ENCODE measurements around the gene SGMS2.
"Not testable (repeated sequence)": the region's sequence is repeated elsewhere in the genome, so short reads cannot be mapped to it uniquely, and the experiment has no call there.

The SGMS2 gene

DNA sequence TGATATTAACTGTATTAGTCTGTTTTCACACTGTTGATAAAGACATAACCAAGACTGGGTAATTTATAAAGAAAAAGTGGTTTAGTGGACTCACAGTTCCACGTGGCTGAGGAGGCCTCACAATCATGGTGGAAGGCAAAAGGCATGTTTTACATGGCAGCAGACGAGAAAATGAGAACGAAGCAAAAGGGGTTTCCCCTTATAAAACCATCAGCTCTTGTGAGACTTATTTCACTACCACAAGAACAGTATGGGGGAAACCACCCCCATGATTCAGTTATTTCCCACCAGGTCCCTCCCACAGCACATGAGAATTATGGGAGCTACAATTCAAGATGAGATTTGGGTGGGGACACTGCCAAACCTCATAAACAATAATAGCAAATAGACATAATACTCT lies 80.3 kb downstream of the SGMS2 start:
- not testable (repeated sequence) for ATAC-seq, H3K4me1 Mint-ChIP-seq, H3K9me3 Mint-ChIP-seq, H3K27ac Mint-ChIP-seq, H3K4me3 Mint-ChIP-seq, H3K36me3 Mint-ChIP-seq
- peaks cover 32% of the 10 kb centered on the region for H3K27me3 Mint-ChIP-seq

DNA sequence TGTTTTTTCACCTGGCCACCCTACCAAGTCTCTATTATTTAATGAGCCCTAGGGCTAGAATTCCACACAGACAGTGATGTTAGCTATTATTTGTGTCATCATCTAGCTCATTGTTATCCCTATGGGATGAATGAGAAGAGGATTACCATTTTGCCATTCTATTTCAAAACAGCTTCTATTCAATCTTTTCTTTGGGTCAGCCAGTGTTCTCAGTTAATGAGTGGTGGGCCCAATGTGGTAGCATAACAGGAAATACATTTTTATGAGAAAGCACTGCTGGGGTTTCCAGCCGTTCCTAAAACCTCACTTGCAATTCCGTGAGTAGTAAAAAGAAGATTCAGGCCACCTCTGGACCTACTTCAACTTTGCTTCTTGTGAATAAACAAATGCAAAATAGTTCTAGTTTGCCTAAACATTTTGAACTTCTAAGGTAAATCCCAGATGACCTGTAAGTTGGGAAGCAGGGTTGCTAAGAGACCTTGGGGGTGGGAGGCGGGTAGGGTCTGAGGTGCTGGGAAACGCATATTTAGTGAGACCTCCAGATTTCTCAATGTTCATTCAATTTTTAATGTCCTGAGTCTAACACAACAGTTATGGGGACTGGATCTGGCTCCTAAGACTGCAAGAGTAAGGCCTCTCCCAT lies 81.8 kb downstream of the SGMS2 start:
- Mint-ChIP-seq H3K27ac (no peak overlapping the region), H3K36me3 (peaks cover 6% of the 10 kb centered on the region), H3K4me1 (no peaks in the 10 kb centered on the region), H3K4me3 (no peak overlapping the region), H3K27me3 (peaks cover 23% of the 10 kb centered on the region), H3K9me3 (peaks cover 5% of the 10 kb centered on the region)
- no peak for ATAC-seq

DNA sequence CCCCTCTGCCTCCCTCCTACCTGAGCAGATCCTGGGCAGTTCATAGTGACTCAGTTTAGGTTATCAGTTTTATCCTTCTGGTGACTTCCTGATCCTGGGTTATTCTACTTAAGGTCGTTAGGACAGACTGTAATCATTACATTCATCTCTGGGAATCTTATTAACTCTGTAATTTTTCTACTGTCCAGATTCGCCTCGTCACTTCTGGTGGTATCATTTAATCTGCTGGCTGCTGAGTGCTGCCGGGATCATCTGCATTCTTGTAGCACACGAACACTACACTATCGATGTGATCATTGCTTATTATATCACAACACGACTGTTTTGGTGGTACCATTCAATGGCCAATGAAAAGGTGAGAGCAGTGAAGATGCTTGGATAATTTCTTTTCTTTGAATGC lies 83.6 kb downstream of the SGMS2 start:
- Mint-ChIP-seq H3K27ac (no peak overlapping the region), H3K4me3 (no peak overlapping the region), H3K4me1 (no peaks in the 10 kb centered on the region), H3K9me3 (peaks cover 5% of the 10 kb centered on the region), H3K36me3 (peaks cover 6% of the 10 kb centered on the region), H3K27me3 (peaks cover 5% of the 10 kb centered on the region)
- no peak for ATAC-seq

DNA sequence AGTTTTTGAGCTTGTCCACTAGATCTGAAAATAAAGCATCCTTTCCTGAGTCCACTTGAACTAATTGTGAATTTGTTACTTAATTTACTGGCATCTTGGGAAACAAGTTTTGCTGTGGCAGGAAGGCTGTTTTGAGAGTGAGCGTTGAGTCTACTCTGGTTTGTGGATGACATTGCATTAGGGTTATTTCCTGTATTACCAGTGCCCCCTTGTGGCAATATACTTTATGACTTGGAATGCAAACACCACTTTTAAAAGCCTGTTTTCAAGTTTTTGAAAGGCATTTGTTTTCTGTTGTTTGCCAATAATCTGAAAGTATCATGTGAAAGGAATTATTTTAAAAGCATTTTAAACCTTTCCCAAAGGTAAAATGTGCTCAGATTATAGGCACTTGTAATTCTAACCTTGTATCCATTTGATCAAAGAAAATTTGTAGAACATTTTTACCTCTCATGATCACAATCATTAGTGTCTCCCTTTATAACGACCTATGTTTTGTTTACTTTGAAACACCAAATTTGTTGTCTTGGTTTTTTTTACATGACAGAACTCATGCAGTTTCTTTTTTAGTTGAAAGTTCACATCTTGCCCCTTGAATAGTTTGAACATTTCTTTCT lies 88.7 kb downstream of the SGMS2 start:
- Mint-ChIP-seq H3K27ac (no peak overlapping the region), H3K9me3 (no peaks in the 10 kb centered on the region), H3K4me1 (no peaks in the 10 kb centered on the region), H3K4me3 (no peak overlapping the region), H3K27me3 (no peaks in the 10 kb centered on the region), H3K36me3 (peaks cover under 1% of the 10 kb centered on the region)
- peak; percentile 68 for ATAC-seq

DNA sequence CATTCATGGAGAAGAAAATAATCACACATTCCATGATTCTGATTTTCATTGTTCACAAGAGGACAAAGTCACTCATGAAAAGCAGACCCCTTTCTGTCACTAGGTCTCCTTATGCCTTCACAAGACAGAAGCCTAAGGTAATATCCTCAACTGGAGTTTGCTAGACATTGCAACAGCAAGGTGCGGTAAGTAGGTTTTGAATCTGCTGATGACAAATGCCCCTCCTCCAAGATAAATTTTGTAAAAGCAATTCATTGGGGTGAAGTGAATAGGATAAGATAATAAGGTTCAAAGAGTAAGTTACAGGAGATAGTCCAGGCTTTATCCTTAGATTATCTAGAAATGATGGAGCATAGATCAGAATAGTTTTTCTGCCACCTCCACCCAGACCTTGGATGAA lies 90.5 kb downstream of the SGMS2 start:
- H3K4me3 Mint-ChIP-seq: no peak overlapping the region
- no peak for ATAC-seq
- no peaks in the 10 kb centered on the region for H3K9me3 Mint-ChIP-seq
- no peaks in the 10 kb centered on the region for H3K27me3 Mint-ChIP-seq
- H3K36me3 Mint-ChIP-seq: peaks cover 6% of the 10 kb centered on the region
- no peaks in the 10 kb centered on the region for H3K4me1 Mint-ChIP-seq
- H3K27ac Mint-ChIP-seq: no peak overlapping the region

DNA sequence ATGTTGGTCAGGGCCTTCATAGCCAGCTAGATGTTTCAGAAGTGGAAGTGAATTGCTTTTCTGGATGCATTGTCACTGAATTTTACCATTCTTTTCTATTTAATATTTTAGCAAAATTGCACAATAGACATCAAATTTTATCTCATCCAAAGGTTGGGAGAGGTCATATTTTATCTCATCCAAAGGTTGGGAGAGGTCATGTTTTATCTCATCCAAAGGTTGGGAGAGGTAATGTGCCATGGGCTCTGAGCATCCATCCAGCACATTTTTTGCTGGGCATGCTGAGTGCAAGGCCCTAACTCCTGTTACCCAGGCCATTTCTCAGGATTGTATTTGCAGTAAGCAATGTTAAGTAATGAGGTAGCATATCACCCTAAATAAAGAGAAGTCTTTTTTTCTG lies 91.9 kb downstream of the SGMS2 start:
- peaks cover 6% of the 10 kb centered on the region for H3K36me3 Mint-ChIP-seq
- H3K4me1 Mint-ChIP-seq: no peaks in the 10 kb centered on the region
- no peak for ATAC-seq
- H3K4me3 Mint-ChIP-seq: no peak overlapping the region
- no peaks in the 10 kb centered on the region for H3K27me3 Mint-ChIP-seq
- no peak overlapping the region for H3K27ac Mint-ChIP-seq
- H3K9me3 Mint-ChIP-seq: no peaks in the 10 kb centered on the region

DNA sequence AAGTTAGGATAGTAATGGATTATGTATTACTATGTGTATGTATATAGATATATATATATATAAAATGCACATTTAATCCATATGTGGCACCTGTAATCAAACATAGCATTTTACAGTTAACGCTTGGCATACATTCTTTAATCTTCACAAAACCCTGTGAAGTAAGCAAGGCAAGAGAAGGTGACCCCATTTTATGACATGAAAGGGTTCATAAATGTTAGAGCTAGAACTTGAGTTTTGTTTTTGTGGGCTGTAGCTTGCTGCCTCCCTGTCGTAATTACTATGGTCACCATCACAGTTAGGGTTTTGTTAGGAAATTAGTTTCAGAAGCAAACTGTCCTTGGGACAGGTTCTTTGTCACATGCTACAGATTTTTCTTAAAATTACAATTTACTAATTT lies 92.8 kb downstream of the SGMS2 start:
- Mint-ChIP-seq H3K4me1 (no peaks in the 10 kb centered on the region), H3K9me3 (no peaks in the 10 kb centered on the region), H3K27ac (no peak overlapping the region), H3K27me3 (no peaks in the 10 kb centered on the region), H3K36me3 (peaks cover 6% of the 10 kb centered on the region), H3K4me3 (no peak overlapping the region)
- no peak for ATAC-seq

DNA sequence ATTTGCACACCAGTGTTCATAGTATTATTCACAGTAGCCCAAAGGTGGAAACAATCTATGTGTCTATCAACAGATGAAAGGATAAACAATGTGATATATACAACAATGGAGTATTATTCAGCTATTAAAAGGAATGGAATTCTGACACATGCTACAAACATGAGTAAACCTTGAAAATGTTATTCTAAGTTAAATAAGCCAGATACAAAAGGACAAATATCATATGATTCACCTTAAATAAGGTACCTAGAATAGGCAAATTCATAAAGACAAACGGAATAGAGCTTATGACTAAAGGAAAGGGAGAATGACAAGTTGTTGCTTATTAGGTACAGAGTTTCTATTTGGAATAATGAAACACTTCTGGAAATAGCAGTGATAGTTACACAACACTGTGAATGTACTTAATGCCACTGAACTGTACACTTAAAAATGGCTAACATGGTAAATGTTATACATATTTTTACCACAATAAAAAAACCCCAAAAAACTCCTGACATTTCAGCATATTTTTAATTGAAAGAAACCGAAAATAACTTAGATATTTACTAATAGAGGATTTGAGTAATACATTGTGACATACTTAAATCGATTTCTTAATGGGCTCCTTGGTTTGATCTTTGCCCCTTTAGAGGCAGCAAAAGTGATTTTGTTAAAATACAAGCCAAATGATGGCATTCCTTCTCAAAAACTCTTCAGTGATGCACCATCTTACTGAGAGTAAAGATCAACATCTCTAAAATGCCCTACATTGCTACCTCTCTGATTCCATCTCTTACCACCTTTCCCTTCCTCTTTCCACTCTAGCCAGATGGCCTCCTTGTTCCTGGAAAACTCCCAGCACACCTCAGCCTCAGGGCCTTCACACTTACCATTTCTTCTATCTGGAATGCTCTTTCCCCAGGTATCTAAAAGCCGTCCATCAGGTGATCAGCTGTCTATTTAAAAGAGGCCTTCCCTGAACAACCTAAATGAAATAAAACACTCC lies 98.0 kb downstream of the SGMS2 start:
- H3K27me3 Mint-ChIP-seq: no peaks in the 10 kb centered on the region
- ATAC-seq: no peak
- H3K4me1 Mint-ChIP-seq: no peaks in the 10 kb centered on the region
- no peak overlapping the region for H3K27ac Mint-ChIP-seq
- H3K9me3 Mint-ChIP-seq: no peaks in the 10 kb centered on the region
- no peak overlapping the region for H3K4me3 Mint-ChIP-seq
- peaks cover 6% of the 10 kb centered on the region for H3K36me3 Mint-ChIP-seq

DNA sequence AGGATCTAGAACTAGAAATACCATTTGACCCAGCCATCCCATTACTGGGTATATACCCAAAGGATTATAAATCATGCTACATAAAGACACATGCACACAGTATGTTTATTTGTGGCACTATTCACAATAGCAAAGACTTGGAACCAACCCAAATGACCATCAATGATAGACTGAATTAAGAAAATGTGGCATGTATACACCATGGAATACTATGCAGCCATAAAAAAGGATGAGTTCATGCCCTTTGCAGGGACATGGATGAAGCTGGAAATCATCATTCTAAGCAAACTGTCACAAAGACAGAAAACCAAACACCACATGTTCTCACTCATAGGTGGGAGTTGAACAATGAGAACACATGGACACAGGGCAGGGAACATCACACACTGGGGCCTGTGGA lies 101.0 kb downstream of the SGMS2 start:
- H3K4me3 Mint-ChIP-seq, H3K27ac Mint-ChIP-seq, H3K4me1 Mint-ChIP-seq, ATAC-seq, H3K36me3 Mint-ChIP-seq, H3K9me3 Mint-ChIP-seq, H3K27me3 Mint-ChIP-seq: not testable (repeated sequence)

DNA sequence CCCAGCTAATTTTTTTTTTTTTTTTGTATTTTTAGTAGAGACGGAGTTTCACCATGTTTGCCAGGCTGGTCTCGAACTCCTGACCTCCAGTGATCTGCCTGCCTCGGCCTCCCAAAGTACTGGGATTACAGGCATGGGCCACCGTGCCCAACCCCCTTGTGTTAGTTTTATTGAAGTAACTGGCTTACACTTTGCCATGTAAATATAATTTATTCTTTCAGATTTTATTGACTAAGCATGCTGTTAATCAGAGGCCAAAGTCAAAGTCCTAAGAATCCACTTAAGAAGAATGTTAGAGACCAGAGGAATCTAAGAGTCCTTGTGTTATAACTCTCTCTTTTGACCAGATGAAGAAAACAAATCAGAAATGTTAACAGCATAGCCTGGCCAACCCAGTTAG lies 102.1 kb downstream of the SGMS2 start:
- H3K36me3 Mint-ChIP-seq, H3K27me3 Mint-ChIP-seq, ATAC-seq, H3K4me3 Mint-ChIP-seq, H3K9me3 Mint-ChIP-seq, H3K27ac Mint-ChIP-seq: not testable (repeated sequence)
- H3K4me1 Mint-ChIP-seq: peaks cover 10% of the 10 kb centered on the region

DNA sequence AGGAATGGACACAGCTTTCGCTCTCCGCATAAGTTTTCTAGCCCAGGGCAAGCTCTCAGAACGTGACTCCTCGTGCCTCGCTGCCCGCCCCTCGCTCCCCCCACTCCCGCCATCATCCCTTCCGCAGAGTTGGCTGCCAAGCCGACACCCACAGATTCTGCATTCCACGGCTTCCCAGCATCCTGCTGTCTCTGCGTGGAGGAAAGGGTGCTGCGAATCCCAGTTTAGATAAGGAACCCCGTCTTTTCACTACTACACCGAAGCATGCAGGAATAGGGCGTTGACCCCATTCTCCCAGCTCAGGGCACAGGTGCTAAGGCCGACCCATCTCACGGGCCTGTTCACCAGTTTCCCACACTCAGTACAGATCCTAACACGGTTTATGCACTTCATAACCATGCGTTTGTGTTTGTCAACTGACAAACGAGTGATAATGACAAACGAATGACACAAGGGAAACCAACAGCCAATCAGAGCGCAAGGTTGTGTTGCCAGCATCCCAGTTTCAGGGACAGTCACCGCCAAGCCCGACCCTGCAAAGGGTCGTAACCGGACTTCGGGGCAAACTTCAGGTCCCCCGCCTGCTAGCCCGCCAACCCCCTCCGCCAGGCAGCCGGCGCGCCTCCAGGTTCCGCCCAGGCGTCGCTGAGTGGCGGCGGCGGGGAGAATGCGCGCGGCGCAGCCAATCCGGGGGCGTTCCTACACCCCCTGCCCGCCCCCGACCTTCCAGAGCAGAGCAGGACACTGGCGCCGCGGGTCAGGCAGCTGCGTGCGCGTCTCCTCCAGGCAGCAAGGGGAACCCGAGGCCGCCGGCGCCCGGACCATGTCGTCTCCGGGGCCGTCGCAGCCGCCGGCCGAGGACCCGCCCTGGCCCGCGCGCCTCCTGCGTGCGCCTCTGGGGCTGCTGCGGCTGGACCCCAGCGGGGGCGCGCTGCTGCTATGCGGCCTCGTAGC lies 106.4 kb downstream of the SGMS2 start, which contains the start of gene CYP2U1:
TSS of gene CYP2U1 (plus strand) at position 729 of the 954 bp plus-strand sequence. CDS start at position 824, 95 bp downstream.
- H3K36me3 Mint-ChIP-seq: no peaks in the 10 kb centered on the region
- H3K27ac Mint-ChIP-seq: peak within 1 kb of the TSS; percentile 85
- peak; percentile 96 for ATAC-seq
- peaks cover 46% of the 10 kb centered on the region for H3K4me1 Mint-ChIP-seq
- H3K27me3 Mint-ChIP-seq: no peaks in the 10 kb centered on the region
- peak within 1 kb of the TSS; percentile 94 for H3K4me3 Mint-ChIP-seq
- H3K9me3 Mint-ChIP-seq: no peaks in the 10 kb centered on the region

DNA sequence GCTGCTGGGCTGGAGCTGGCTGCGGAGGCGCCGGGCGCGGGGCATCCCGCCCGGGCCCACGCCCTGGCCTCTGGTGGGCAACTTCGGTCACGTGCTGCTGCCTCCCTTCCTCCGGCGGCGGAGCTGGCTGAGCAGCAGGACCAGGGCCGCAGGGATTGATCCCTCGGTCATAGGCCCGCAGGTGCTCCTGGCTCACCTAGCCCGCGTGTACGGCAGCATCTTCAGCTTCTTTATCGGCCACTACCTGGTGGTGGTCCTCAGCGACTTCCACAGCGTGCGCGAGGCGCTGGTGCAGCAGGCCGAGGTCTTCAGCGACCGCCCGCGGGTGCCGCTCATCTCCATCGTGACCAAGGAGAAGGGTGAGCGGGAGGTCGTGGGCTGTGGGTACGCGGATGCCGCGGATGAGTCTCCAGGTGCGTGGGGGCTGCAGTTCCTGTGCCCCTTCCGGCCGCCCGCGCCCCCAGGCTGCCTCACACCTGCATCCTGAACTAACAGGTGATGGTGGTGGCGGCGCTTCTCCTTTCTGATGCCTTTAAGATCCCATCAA lies 107.1 kb downstream of the SGMS2 start:
- no peaks in the 10 kb centered on the region for H3K9me3 Mint-ChIP-seq
- H3K4me1 Mint-ChIP-seq: peaks cover 54% of the 10 kb centered on the region
- H3K4me3 Mint-ChIP-seq: peak overlapping the region; percentile 90
- H3K36me3 Mint-ChIP-seq: no peaks in the 10 kb centered on the region
- H3K27ac Mint-ChIP-seq: peak overlapping the region; percentile 85
- ATAC-seq: peak; percentile 54
- no peaks in the 10 kb centered on the region for H3K27me3 Mint-ChIP-seq

DNA sequence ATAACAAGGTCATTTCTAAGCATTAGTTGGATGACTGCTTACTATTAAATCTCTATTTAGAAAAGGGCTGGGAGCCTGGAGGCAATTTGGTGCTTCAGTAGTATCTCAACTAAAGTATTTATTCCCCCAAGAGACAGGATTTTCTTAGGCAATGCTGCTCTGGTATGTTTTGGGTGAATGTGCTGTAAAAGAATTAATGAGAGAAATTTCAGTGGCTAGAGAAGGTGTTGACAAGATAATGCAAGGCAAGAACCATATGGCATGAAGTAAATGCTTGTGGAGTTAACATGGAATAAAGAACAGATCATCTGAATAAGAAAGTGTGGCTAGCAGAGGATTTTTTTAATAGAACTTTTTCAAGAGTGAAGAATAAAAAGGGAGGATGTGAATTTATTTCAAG lies 110.5 kb downstream of the SGMS2 start:
- no peak for ATAC-seq
- peaks cover 68% of the 10 kb centered on the region for H3K4me1 Mint-ChIP-seq
- H3K4me3 Mint-ChIP-seq: no peak overlapping the region
- no peaks in the 10 kb centered on the region for H3K9me3 Mint-ChIP-seq
- peak overlapping the region; percentile 74 for H3K27ac Mint-ChIP-seq
- no peaks in the 10 kb centered on the region for H3K27me3 Mint-ChIP-seq
- peaks cover 8% of the 10 kb centered on the region for H3K36me3 Mint-ChIP-seq

DNA sequence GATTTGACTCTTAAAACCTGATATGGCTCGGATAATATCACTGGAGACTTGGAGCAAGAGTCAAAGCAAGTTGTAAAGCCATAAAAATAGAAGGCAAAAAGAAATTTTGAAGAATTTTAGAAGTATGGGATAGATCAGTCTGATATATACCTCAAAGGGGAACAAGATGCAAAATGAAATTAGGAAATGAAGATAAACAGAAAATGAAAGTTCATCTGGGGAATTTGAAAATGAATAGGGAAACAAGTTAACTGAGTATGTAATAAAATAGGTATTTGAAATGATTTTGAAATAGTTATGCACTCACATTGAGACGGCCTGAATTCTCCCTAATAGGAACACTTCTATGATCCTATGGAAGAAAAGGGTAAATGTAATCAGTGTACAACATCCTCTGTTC lies 112.3 kb downstream of the SGMS2 start:
- Mint-ChIP-seq H3K36me3 (peaks cover 8% of the 10 kb centered on the region), H3K27ac (peak overlapping the region; percentile 74), H3K9me3 (no peaks in the 10 kb centered on the region), H3K4me1 (peaks cover 56% of the 10 kb centered on the region), H3K4me3 (peak overlapping the region; percentile 69), H3K27me3 (no peaks in the 10 kb centered on the region)
- no peak for ATAC-seq

Data from stimulated activated memory B cell treated with anti-CD40 and anti-IgM and Interleukin-4, amounts not matched to agents 10 μg/mL and 1 μg/mL and 100 μg/mL, for 72 hours (primary cell).